GM12874 (cell line): ENCODE data around the gene ALDH1A1.

Source experiments
- TF ChIP-seq, protein P1 (sequence below): IDR thresholded peaks from 2 replicates; pipeline ENCODE4 v1.5.1; 2011; ENCODE audit warnings: low read depth, mild to moderate bottlenecking, control low read depth, low read length, moderate library complexity; ENCODE audit not compliant: insufficient read depth

The ALDH1A1 gene

DNA sequence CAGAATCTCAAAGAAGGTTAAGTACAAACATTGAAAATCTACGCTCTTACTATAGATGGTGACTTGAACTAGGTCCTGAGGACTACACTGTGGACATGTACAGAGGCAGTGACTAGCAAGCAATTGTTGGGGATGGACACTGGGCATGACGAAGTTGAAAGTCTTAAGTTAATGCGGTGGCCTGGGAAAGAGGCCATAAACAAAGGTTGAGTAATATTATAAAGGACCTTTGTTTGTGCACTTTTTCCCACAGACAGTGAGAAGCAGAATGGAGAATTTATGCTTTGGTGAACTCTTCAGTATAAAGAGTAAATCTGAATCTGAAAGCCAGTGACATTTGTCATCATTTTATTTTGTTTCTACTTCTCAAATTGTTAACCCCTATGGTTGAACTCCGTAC lies 15.3 kb downstream of the ALDH1A1 start:
- TF ChIP-seq, protein P1, sequence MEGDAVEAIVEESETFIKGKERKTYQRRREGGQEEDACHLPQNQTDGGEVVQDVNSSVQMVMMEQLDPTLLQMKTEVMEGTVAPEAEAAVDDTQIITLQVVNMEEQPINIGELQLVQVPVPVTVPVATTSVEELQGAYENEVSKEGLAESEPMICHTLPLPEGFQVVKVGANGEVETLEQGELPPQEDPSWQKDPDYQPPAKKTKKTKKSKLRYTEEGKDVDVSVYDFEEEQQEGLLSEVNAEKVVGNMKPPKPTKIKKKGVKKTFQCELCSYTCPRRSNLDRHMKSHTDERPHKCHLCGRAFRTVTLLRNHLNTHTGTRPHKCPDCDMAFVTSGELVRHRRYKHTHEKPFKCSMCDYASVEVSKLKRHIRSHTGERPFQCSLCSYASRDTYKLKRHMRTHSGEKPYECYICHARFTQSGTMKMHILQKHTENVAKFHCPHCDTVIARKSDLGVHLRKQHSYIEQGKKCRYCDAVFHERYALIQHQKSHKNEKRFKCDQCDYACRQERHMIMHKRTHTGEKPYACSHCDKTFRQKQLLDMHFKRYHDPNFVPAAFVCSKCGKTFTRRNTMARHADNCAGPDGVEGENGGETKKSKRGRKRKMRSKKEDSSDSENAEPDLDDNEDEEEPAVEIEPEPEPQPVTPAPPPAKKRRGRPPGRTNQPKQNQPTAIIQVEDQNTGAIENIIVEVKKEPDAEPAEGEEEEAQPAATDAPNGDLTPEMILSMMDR, result no peak

DNA sequence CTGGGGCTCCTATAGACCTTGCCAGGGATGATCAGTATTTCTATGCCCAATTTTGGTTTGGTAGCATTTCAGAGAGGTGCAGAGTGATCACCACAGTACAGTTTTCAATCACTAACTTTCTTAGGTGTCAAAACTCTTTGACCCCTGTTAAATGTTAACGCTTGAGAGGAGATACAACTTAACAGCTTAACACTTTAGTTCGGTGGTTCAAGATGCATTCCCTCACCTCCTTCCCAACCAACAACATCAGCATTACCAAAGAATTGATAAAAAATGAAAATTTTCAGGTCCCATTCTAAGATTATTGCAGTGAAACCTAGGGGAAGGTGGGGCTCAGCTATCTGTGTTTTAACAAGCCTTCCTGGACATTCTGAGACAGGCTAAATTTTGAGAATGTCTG lies 16.2 kb downstream of the ALDH1A1 start:
- TF ChIP-seq, protein P1, result no peak

DNA sequence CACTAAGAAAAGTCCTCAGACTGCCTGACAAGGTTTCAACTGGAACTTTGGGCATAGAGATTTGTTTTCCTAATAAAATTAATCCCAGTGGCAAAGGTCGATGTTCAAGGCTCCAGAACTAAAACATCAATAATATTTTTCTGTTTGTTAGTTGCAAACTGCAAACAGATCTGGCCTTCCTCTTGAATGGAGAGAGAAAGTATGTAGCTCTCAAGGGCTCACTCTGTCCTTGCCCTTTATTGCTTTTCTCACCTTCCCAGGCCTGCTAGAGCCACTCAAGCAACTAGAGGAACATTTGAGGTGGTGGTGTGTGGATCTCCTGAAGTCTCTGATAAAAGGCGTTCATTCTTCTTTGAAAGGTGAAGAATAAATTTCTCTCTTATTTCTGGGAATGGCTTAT lies 16.6 kb downstream of the ALDH1A1 start:
- TF ChIP-seq, protein P1, result no peak

DNA sequence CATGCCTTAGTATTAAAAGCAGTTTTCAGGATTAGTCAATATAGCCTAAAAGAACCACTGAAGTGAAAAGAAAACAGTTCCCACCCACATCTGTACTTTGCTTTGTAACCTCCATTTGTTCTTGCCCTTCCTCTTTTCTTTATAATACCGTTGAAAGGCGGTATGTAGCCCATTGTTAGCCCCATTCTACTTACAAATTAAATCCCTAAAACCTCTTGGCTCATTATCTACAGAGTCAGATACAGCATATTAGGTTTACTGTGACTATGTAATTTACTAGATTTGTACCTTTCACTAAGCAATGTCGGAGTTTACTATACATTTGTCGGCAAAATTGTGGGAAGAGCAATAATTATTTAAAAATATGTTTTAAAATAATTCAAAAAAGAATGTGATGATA lies 17.3 kb downstream of the ALDH1A1 start:
- TF ChIP-seq, protein P1, result no peak

DNA sequence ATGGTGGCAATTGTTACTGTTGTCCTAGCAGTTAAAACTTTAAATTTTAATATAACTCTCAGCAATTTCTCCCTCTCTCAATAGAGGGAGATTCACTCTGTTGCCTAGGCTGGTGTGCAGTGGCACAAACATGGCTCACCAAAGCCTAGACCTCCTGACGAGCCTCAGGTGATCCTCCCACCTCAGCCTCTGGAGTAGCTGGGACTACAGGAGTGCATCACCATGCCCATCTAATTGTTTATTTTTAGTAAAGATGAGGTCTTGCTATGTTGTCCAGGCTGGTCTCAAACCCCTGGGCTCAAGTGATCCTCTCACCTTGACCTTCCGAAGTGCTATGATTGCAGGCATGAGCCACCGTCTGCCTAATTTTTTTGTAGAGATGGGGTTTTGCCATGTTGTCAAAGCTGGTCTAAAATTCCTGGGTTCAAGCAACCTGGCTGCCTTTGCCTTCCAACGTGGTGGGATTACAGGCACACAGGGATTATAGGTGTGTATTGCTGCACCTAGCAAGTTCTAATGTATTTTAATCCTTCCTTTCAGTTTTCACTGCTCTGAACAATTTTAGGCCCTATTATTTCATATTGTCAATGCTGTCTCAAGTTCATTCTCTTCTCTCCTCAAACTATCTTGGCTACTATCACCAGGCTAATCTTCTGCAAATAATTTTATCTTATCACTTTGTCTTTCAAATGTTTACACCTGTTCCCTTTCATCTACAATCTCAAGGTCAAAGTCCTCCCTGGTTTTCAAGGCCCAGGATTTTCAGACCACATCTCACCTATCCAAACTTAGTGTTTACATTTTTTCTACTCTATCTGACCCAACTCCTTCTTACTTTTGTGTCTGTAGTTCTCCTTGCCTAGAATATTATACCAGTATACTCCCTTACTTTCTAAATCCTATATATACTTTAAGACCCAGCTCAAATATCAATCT lies 18.9 kb downstream of the ALDH1A1 start:
- TF ChIP-seq, protein P1, result no peak

DNA sequence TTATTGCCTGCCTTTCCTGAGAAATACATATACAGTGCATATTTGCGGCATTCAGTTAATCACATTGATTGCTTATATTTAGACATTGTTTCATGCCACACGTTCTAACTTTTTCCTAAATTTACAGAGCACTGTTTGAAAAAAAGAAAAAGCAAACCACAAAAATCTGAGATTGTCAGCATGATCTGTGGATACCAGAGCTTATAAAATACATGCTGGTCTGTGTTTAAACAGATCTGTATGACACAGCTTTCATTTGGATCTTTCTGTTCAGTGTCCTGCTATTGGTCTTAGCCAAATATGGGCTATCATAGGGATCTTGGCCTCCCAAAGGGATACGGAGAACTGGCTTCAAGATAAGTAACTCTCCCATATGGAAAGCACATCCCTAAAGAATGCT lies 20.2 kb downstream of the ALDH1A1 start:
- TF ChIP-seq, protein P1, result no peak

DNA sequence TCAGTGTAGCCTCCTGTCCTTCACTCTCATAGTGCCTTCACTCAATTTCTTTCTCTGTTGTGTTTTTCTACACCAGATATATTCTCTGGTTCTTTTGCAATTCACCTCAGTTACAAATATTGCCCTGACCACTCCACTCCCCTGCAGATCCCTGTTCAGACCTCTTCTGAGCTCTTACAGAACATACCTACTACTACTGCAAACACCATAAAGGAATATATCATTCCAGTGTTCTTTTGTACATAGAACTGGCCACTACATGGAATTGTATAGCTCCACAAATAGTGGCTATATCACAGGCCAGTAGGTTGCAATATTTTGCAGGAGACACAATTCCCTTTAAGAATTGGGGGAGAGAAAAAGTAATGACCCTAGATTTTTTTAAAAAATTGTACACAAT lies 21.0 kb downstream of the ALDH1A1 start:
- TF ChIP-seq, protein P1, result no peak
